AG09319 (cell line): ENCODE data around the gene LYRM9.
"Not testable (repeated sequence)": the region's sequence is repeated elsewhere in the genome, so short reads cannot be mapped to it uniquely, and the experiment has no call there.

Source experiments
- DNase-seq: peaks from one replicate; pipeline ENCODE4 v3.0.0-alpha.2; 2010; ENCODE audit warnings: low read depth; ENCODE audit errors: extremely low read depth
- CTCF ChIP-seq: IDR thresholded peaks from 2 replicates; pipeline ENCODE4 v1.5.1; 2011; ENCODE audit warnings: low read depth, mild to moderate bottlenecking, inconsistent platforms, low read length, moderate library complexity

Gene LYRM9

GRCh38 chr17:27918498-27918897 is 25.3 kb upstream of the LYRM9 start:
- DNase-seq = no peak
- no peak for TF ChIP-seq CTCF

- TF ChIP-seq CTCF = no peak
- DNase-seq = no peak
Measured at GRCh38 chr17:27917000-27917399, 23.8 kb upstream of the LYRM9 start.

GRCh38 chr17:27915709-27916108 is 22.5 kb upstream of the LYRM9 start:
- DNase-seq = no peak
- TF ChIP-seq CTCF = no peak

- DNase-seq = no peak
Measured at GRCh38 chr17:27914382-27914781, 21.2 kb upstream of the LYRM9 start.

GRCh38 chr17:27912964-27913363 is 19.8 kb upstream of the LYRM9 start:
- no peak for DNase-seq
- TF ChIP-seq CTCF = no peak

More at GRCh38 chr17:27914382-27914781, 21.2 kb upstream of the LYRM9 start:
- no peak for TF ChIP-seq CTCF

GRCh38 chr17:27912299-27912698 is 19.1 kb upstream of the LYRM9 start:
- not testable (repeated sequence) for DNase-seq

- TF ChIP-seq CTCF = no peak
- no peak for DNase-seq
Measured at GRCh38 chr17:27907976-27908558, 14.9 kb upstream of the LYRM9 start.

GRCh38 chr17:27906623-27907022 is 13.5 kb upstream of the LYRM9 start:
- DNase-seq = no peak
- no peak for TF ChIP-seq CTCF
